ENCODE results near the gene MOB2. TPM values are rescaled to one million over a fixed set of nuclear protein-coding genes. Genes with fewer than 3 reads are reported as not detected.

Gene MOB2
- total RNA-seq, 1 donor from 2014 or later: 95.4 TPM

- H3K4me1 ChIP-seq: peaks cover 12 to 29% of the 10 kb centered on the region in 2 donors
- intact Hi-C loops (cut with DNase I): no loop called here
- no peak for DNase-seq (ENCODE audit: low spot score in 2 of 2)
- no peaks in the 10 kb centered on the region for H3K36me3 ChIP-seq
- no peak overlapping the region for H3K4me3 ChIP-seq
- no peaks in the 10 kb centered on the region for H3K27me3 ChIP-seq
- TF ChIP-seq CTCF (IDR thresholded peaks at IDR 0.05): no peak
- no peak overlapping the region for H3K27ac ChIP-seq
- H3K9me3 ChIP-seq: no peaks in the 10 kb centered on the region
Observed at GRCh38 chr11:1490651-1491050, 4.1 kb upstream of the MOB2 start.

- no peaks in the 10 kb centered on the region for H3K36me3 ChIP-seq
- no peak overlapping the region for H3K4me3 ChIP-seq
- H3K27ac ChIP-seq: peak overlapping the region; percentile 87 to 98
- no peak for DNase-seq (ENCODE audit: low spot score in 2 of 2)
- H3K4me1 ChIP-seq: peaks cover 22 to 47% of the 10 kb centered on the region in 2 donors
- intact Hi-C loops (cut with DNase I): no loop called here
- no peak for TF ChIP-seq CTCF (IDR thresholded peaks at IDR 0.05)
- no peaks in the 10 kb centered on the region for H3K27me3 ChIP-seq
- no peaks in the 10 kb centered on the region for H3K9me3 ChIP-seq
Observed at GRCh38 chr11:1488575-1489180, 2.1 kb upstream of the MOB2 start.

- intact Hi-C loops (cut with DNase I): no loop called here
- Histone ChIP-seq H3K4me1 (peaks cover 29 to 54% of the 10 kb centered on the region in 2 donors), H3K27me3 (no peaks in the 10 kb centered on the region), H3K36me3 (no peaks in the 10 kb centered on the region), H3K4me3 (peak overlapping the region in 1 of 2 donors; percentile 62), H3K27ac (peak overlapping the region; percentile 87 to 98), H3K9me3 (no peaks in the 10 kb centered on the region)
- TF ChIP-seq CTCF (IDR thresholded peaks at IDR 0.05): peak in 1 of 3 experiments; percentile 13
- peak in 1 of 2 donors; percentile 7 for DNase-seq (ENCODE audit: low spot score in 2 of 2)
Observed at GRCh38 chr11:1487851-1488574, 1.4 kb upstream of the MOB2 start.

GRCh38 chr11:1487091-1487850, 692 bp upstream of the MOB2 start:
- no peak for TF ChIP-seq CTCF (IDR thresholded peaks at IDR 0.05)
- DNase-seq (ENCODE audit: low spot score in 2 of 2): peak in 1 of 2 donors; percentile 2
- H3K9me3 ChIP-seq: no peaks in the 10 kb centered on the region
- H3K4me1 ChIP-seq: peaks cover 34 to 61% of the 10 kb centered on the region in 2 donors
- H3K27me3 ChIP-seq: no peaks in the 10 kb centered on the region
- peak overlapping the region; percentile 87 to 98 for H3K27ac ChIP-seq
- peak overlapping the region; percentile 19 to 62 for H3K4me3 ChIP-seq
- H3K36me3 ChIP-seq: no peaks in the 10 kb centered on the region
- intact Hi-C loops (cut with DNase I): no loop called here

GRCh38 chr11:1485504-1485885, 1.1 kb downstream of the MOB2 start:
- H3K4me3 ChIP-seq: peak overlapping the region; percentile 34 to 62
- H3K27ac ChIP-seq: peak overlapping the region; percentile 87 to 98
- TF ChIP-seq CTCF (IDR thresholded peaks at IDR 0.05): no peak
- H3K4me1 ChIP-seq: peaks cover 47 to 77% of the 10 kb centered on the region in 2 donors
- H3K36me3 ChIP-seq: peaks cover under 1 to 1% of the 10 kb centered on the region in 2 donors
- DNase-seq (ENCODE audit: low spot score in 2 of 2): no peak
- H3K9me3 ChIP-seq: no peaks in the 10 kb centered on the region
- H3K27me3 ChIP-seq: no peaks in the 10 kb centered on the region
- intact Hi-C loops (cut with DNase I): no loop called here

All from ascending aorta (tissue), 2 donors.